Psoas muscle (tissue), 8 donors: ENCODE results near the gene HYAL1. TPM values are rescaled to one million over a fixed set of nuclear protein-coding genes. Genes with fewer than 3 reads are reported as not detected.

ENCODE experiments used
- ATAC-seq, 4 donors: fragments of 200-7000 bp; cut with Tn5 transposase; one replicate each; pipeline ENCODE4 v1.9.1; 2020; ENCODE audit warnings: moderate library complexity in 3 of 4, mild to moderate bottlenecking in 2 of 4
- DNase-seq, 2 donors: peaks; one replicate each; pipeline ENCODE4 v3.0.0-alpha.2; 2020
- H3K27ac ChIP-seq: fragments of 200-600 bp; one replicate; pipeline ENCODE4 v1.8.0; 2022
- H3K27me3 ChIP-seq, 3 donors: fragments of 200-600 bp in 1 of 3; one replicate each; pipeline versions ENCODE4 v1.6.1 to v1.8.0; 2013 to 2022; ENCODE audit warnings: low read length in 2 of 3, mild to moderate bottlenecking in 2 of 3, moderate library complexity in 1 of 3; ENCODE audit not compliant: insufficient read depth in 3 of 3
- H3K36me3 ChIP-seq, 2 donors: fragments of 200-600 bp in 1 of 2; one replicate each; pipeline versions ENCODE4 v1.6.1 to v1.8.0; 2013 to 2022; ENCODE audit warnings: low read depth in 1 of 2, mild to moderate bottlenecking in 1 of 2, moderate library complexity in 1 of 2; ENCODE audit not compliant: insufficient read depth in 1 of 2
- H3K4me1 ChIP-seq: fragments of 200-600 bp; one replicate; pipeline ENCODE4 v1.8.0; 2022
- H3K4me3 ChIP-seq: fragments of 200-600 bp; one replicate; pipeline ENCODE4 v1.8.0; 2022; ENCODE audit warnings: mild to moderate bottlenecking
- H3K9me3 ChIP-seq: fragments of 200-600 bp; one replicate; pipeline ENCODE4 v1.8.0; 2022
- CTCF ChIP-seq: fragments of 200-600 bp; IDR thresholded peaks from one replicate; pipeline ENCODE4 v1.8.0; 2022; ENCODE audit warnings: antibody characterized with exemption
- WGBS, 3 donors: extraction: QIAGEN DNeasy Blood & Tissue Kit; methylation state at CpG; one replicate each; pipeline versions ENCODE4 v1.1.6 to v1.1.7; 2013; 5-methylcytosine and 5-hydroxymethylcytosine counted together
- intact Hi-C, 2 donors: fragments of 100-400 bp; cut with DNase I; formaldehyde crosslinking; loops; one replicate each; pipeline versions ENCODE4 v1.11.0 to v1.14.2; 2022
- polyA plus RNA-seq, 3 donors: library from polyadenylated mRNA; stranded (reverse); fragments of 200-250 nt; gene quantifications; one replicate each; pipeline ENCODE4 v1.2.3, GENCODE V29; 2013
- total RNA-seq, 4 donors: library from RNA; stranded (reverse); fragmentation: NEBNext Ultra II Directional in 2 of 4; extraction: Animal tissue kit (Norgen Biotek cat#: 25700) in 2 of 4; gene quantifications; one replicate each; pipeline versions ENCODE4 v1.2.1 to v1.2.4, GENCODE V29; 2021 to 2023
- donor health status: healthy with polysubstance abuse.
- donor health status: DM: no; HTN: no; CAD: no; lungs with moderate emphysema.
- donor health status: Bipolar disorder and iron deficiency.
- donor health status: healthy.
- donor health status: DM: yes; HTN: yes; CAD: no.
- donor health status: DM: no; HTN: no; CAD: no.
- donor health status: DM: no; HTN: no; CAD: no.
- donor health status: DM: yes; HTN: yes; CAD: no.

Gene HYAL1
- total and polyA plus RNA-seq, 7 donors: 8.5 to 20.8 (median 13.8) TPM

- ATAC-seq: no peak
- WGBS, 3 donors: 73 to 74% (median 74%) methylated on average over 7 to 8 of the region's 8 CpGs
- Histone ChIP-seq H3K36me3 (no peaks in the 10 kb centered on the region), H3K9me3 (no peaks in the 10 kb centered on the region), H3K4me1 (peaks cover 53% of the 10 kb centered on the region), H3K4me3 (no peak overlapping the region), H3K27me3 (no peaks in the 10 kb centered on the region), H3K27ac (peak overlapping the region; percentile 82)
- no peak for TF ChIP-seq CTCF
- no peak for DNase-seq
- intact Hi-C loops: loop anchor here (5.0 to 10.0 kb wide), 3 partner anchors 78 to 275 kb away; partner anchors contain the start of gene GNAT1 (in 1 of the 2)
These were observed 33.4 kb downstream of the HYAL1 start for GRCh38 chr3:50269977-50270413.

DNA sequence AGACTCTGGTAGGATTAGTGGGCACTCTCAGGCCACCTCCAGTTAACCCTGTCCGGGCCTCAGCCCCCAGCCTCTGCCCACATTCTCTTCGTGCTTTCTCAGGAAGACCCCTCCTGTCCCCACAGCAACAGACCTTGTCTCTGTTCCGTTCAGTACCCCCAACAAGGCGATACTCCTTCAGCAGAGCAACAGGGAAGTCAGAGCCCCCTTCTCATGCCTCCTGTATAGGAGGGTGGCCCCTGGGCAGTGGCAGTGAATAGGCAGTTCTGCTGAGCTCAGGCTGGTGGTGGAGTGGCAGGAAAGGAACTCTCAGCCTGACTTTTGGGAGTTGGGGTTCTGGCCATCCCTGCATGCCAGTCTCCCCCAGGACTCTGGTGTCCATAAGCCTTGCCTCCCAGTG lies 33.9 kb downstream of the HYAL1 start:
- DNase-seq (no peak), ATAC-seq (no peak)
- Histone ChIP-seq H3K27ac (peak overlapping the region; percentile 82), H3K4me3 (peak overlapping the region; percentile 49), H3K4me1 (peaks cover 54% of the 10 kb centered on the region), H3K9me3 (no peaks in the 10 kb centered on the region), H3K27me3 (no peaks in the 10 kb centered on the region), H3K36me3 (no peaks in the 10 kb centered on the region)
- WGBS, 3 donors: 46 to 53% (median 48%) methylated on average over 4 of the region's 4 CpGs
- intact Hi-C loops: loop anchor here in 1 of 2 donors (10.0 kb wide), 1 partner anchor 275 kb away; no protein-coding TSS in a partner anchor
- no peak for TF ChIP-seq CTCF

GRCh38 chr3:50268703-50269451 lies 34.5 kb downstream of the HYAL1 start, which contains the start of gene SEMA3B:
TSS of gene SEMA3B (plus strand) at chr3:50269147. CDS start at chr3:50269241, 94 bp downstream.
- Histone ChIP-seq H3K36me3 (no peaks in the 10 kb centered on the region), H3K27me3 (no peaks in the 10 kb centered on the region), H3K4me1 (peaks cover 54% of the 10 kb centered on the region), H3K9me3 (no peaks in the 10 kb centered on the region), H3K27ac (peak within 1 kb of the TSS; percentile 82), H3K4me3 (peak within 1 kb of the TSS; percentile 72)
- intact Hi-C loops: loop anchor here in 1 of 2 donors (10.0 kb wide), 1 partner anchor 276 kb away; no protein-coding TSS in a partner anchor
- no peak for TF ChIP-seq CTCF
- ATAC-seq (peak; percentile 11 to 70 (median 46)), DNase-seq (peak; percentile 66 to 76)
- WGBS, 3 donors: 17 to 30% (median 27%) methylated on average over 21 of the region's 21 CpGs

DNA sequence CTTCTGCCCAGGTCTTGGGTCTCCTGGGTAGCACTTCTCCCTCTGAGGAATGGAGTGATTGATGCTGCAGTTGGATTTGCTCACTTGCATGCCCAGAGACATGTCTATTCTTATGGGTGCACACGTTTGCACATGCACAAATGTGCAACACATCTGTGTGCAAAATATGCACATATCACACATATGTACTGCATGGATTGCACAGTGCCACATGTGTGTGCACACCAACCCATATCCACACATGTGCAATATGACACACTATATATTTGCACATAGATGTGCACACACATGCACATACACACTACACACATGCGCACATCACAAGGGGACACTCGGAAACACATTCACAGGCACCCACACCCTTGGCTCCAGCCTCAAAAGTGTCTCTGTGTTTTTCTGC lies 35.1 kb downstream of the HYAL1 start:
- H3K9me3 ChIP-seq: no peaks in the 10 kb centered on the region
- H3K27me3 ChIP-seq: no peaks in the 10 kb centered on the region
- no peak for TF ChIP-seq CTCF
- DNase-seq: no peak
- peak overlapping the region; percentile 82 for H3K27ac ChIP-seq
- peak overlapping the region; percentile 72 for H3K4me3 ChIP-seq
- H3K4me1 ChIP-seq: peaks cover 52% of the 10 kb centered on the region
- no peaks in the 10 kb centered on the region for H3K36me3 ChIP-seq
- intact Hi-C loops: loop anchor here in 1 of 2 donors (10.0 kb wide), 1 partner anchor 277 kb away; no protein-coding TSS in a partner anchor
- ATAC-seq: no peak
- WGBS, 3 donors: 23 to 34% (median 26%) methylated on average over 3 of the region's 3 CpGs
